OCI-LY3 (cell line): ENCODE data around the gene NADK.

Source experiments
- CTCF ChIP-seq: fragments of 200-600, 300-600 bp; sonication (generic); IDR thresholded peaks from 2 replicates; pipeline ENCODE4 v1.5.1; 2014; ENCODE audit warnings: antibody characterized with exemption, low read length, low read depth
- EZH2phosphoT487 ChIP-seq: fragments of 200-600 bp; shearing (Covaris generic); IDR thresholded peaks from 2 replicates; pipeline ENCODE4 v1.6.1; 2018; ENCODE audit warnings: antibody characterized with exemption, mixed run types, low read depth

- TF ChIP-seq CTCF, result no peak
- TF ChIP-seq EZH2phosphoT487, result no peak
Observed at GRCh38 chr1:1775327-1776226, 2.7 kb downstream of the NADK start.
